HepG2 (cell line): ENCODE data around the gene PCDHGA5. TPM values are rescaled to one million over a fixed set of nuclear protein-coding genes. Genes with fewer than 3 reads are reported as not detected.

ENCODE experiments used
- AGO1 ChIP-seq: fragments of 200-400 bp; formaldehyde crosslinking; IDR thresholded peaks from 2 replicates; pipeline ENCODE4 v1.6.1; 2017; ENCODE audit warnings: mild to moderate bottlenecking, low read depth, low read length, moderate library complexity; ENCODE audit not compliant: poor library complexity, severe bottlenecking
- MYC ChIP-seq: sonication (generic); formaldehyde crosslinking; IDR thresholded peaks from 2 replicates; pipeline ENCODE4 v1.9.0; 2021; ENCODE audit warnings: missing genetic modification reagents, borderline replicate concordance
- U2AF2 ChIP-seq: fragments of 200-400 bp; formaldehyde crosslinking; IDR thresholded peaks from 2 replicates; pipeline ENCODE4 v1.6.1; 2017; ENCODE audit warnings: low read depth, mild to moderate bottlenecking, low read length
- ZBTB3 ChIP-seq: sonication (generic); formaldehyde crosslinking; IDR thresholded peaks from 2 replicates; pipeline ENCODE4 v1.4.0; 2020; ENCODE audit warnings: low read depth, mild to moderate bottlenecking, moderate library complexity, missing genetic modification reagents, borderline replicate concordance
- ZBTB42 ChIP-seq: sonication (generic); formaldehyde crosslinking; IDR thresholded peaks from 2 replicates; pipeline ENCODE4 v1.5.0; 2020; ENCODE audit warnings: mild to moderate bottlenecking, missing genetic modification reagents
- ZNF468 ChIP-seq: sonication (generic); formaldehyde crosslinking; IDR thresholded peaks from 2 replicates; pipeline ENCODE4 v1.8.0; 2022; ENCODE audit warnings: mild to moderate bottlenecking, moderate library complexity, missing genetic modification reagents
- ZNF543 ChIP-seq: sonication (generic); formaldehyde crosslinking; IDR thresholded peaks from 2 replicates; pipeline ENCODE4 v1.4.0; 2020; ENCODE audit warnings: mild to moderate bottlenecking, missing genetic modification reagents
- ZNF782 ChIP-seq: sonication (generic); formaldehyde crosslinking; IDR thresholded peaks from 2 replicates; pipeline ENCODE4 v1.4.0; 2020; ENCODE audit warnings: missing genetic modification reagents, mild to moderate bottlenecking, borderline replicate concordance
- ZNF816 ChIP-seq: sonication (generic); formaldehyde crosslinking; IDR thresholded peaks from 2 replicates; pipeline ENCODE4 v1.8.0; 2022; ENCODE audit warnings: missing genetic modification reagents, mild to moderate bottlenecking, borderline replicate concordance
- polyA plus RNA-seq, 8 experiments: library from polyadenylated mRNA; depleted of rRNA in 3 of 8; stranded (reverse) in 7 of 8; unstranded in 1 of 8; fragments of >200 nt; fragmentation: Illumina TruSeq in 4 of 8; extraction: Trizol in 4 of 8; gene quantifications; 2 replicates each; pipeline versions ENCODE4 v1.2.1 to v1.2.3, GENCODE V29; 2011 to 2016; ENCODE audit warnings: low read depth in 4 of 8, missing spikeins in 1 of 8, mixed read lengths in 1 of 8; ENCODE audit not compliant: insufficient read depth in 1 of 8
- total RNA-seq, 5 experiments: library from RNA; depleted of rRNA; stranded (reverse); fragments of >200 nt; fragmentation: Illumina TruSeq; extraction: Trizol; gene quantifications; 2 replicates each; pipeline ENCODE4 v1.2.3, GENCODE V29; 2016; ENCODE audit warnings: low read depth in 1 of 5
- TF ChIP-seq, protein P1 (sequence below): sonication (generic); formaldehyde crosslinking; IDR thresholded peaks from 2 replicates; pipeline ENCODE4 v1.4.0; 2020; ENCODE audit warnings: missing genetic modification reagents
- TF ChIP-seq, protein P2 (sequence below): IDR thresholded peaks from 2 replicates; pipeline ENCODE4 v1.6.1; 2016; ENCODE audit warnings: control low read depth
- TF ChIP-seq, protein P3 (sequence below): sonication (generic); formaldehyde crosslinking; IDR thresholded peaks from 2 replicates; pipeline ENCODE4 v1.4.0; 2020; ENCODE audit warnings: missing genetic modification reagents
- TF ChIP-seq, protein P4 (sequence below): sonication (generic); formaldehyde crosslinking; IDR thresholded peaks from 2 replicates; pipeline ENCODE4 v1.4.0; 2020; ENCODE audit warnings: mild to moderate bottlenecking, low read depth, missing genetic modification reagents
- TF ChIP-seq, protein P5 (sequence below): sonication (generic); formaldehyde crosslinking; IDR thresholded peaks from 2 replicates; pipeline ENCODE4 v1.4.0; 2020; ENCODE audit warnings: missing genetic modification reagents

PCDHGA5 gene
- total and polyA plus RNA-seq, 2 of the 13 experiments (the other 11 are each of a cell fraction or from before 2014, with no cell fraction given), result 0.27 to 0.32 TPM

DNA sequence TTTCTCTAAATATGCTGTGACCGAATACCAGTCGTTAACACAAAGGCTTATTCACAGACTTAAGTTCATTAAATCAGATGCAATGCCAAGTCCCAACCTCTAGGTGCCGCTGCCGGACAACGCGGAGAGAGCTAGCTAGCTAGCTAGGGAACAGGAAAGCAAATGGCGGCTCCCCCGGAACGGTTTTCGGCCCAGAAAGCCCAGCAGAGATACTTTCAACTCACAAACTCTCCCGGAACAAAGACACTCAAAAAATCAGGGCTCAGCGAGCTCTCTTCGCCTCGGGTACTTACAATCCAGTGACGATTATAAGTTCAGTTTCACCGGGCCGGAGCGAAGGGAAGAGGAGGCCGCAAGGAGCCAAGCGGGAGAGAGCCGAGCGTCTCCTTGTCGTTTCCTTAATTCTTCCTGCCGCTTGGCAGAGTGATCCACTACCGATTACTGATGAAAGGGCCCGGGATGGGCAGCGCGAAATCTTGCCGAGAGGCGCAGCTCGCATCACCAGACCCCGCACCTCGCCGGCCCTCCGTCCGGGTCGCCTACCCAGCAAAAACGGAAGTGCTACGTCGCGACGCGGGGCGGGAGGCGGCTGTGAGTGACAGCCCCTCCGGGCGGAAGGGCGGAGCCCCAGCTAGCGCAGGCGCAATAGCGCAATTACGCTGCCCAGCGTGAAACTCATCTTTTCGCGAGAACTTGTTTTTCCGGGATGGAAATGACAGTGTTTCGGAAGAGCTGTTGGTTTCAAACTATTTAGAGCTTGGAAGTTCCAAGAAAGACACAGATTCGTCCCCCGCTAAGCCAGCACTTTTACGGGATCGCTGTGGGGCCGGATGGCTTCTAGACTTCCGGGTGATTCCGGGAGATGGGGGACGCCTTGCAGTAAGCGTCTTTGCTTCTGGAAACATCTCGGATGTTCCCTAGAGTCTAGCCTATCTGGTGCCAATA is 43.5 kb upstream of the PCDHGA5 start, which contains the start of gene TAF7 (continued):
- TF ChIP-seq, protein P1, sequence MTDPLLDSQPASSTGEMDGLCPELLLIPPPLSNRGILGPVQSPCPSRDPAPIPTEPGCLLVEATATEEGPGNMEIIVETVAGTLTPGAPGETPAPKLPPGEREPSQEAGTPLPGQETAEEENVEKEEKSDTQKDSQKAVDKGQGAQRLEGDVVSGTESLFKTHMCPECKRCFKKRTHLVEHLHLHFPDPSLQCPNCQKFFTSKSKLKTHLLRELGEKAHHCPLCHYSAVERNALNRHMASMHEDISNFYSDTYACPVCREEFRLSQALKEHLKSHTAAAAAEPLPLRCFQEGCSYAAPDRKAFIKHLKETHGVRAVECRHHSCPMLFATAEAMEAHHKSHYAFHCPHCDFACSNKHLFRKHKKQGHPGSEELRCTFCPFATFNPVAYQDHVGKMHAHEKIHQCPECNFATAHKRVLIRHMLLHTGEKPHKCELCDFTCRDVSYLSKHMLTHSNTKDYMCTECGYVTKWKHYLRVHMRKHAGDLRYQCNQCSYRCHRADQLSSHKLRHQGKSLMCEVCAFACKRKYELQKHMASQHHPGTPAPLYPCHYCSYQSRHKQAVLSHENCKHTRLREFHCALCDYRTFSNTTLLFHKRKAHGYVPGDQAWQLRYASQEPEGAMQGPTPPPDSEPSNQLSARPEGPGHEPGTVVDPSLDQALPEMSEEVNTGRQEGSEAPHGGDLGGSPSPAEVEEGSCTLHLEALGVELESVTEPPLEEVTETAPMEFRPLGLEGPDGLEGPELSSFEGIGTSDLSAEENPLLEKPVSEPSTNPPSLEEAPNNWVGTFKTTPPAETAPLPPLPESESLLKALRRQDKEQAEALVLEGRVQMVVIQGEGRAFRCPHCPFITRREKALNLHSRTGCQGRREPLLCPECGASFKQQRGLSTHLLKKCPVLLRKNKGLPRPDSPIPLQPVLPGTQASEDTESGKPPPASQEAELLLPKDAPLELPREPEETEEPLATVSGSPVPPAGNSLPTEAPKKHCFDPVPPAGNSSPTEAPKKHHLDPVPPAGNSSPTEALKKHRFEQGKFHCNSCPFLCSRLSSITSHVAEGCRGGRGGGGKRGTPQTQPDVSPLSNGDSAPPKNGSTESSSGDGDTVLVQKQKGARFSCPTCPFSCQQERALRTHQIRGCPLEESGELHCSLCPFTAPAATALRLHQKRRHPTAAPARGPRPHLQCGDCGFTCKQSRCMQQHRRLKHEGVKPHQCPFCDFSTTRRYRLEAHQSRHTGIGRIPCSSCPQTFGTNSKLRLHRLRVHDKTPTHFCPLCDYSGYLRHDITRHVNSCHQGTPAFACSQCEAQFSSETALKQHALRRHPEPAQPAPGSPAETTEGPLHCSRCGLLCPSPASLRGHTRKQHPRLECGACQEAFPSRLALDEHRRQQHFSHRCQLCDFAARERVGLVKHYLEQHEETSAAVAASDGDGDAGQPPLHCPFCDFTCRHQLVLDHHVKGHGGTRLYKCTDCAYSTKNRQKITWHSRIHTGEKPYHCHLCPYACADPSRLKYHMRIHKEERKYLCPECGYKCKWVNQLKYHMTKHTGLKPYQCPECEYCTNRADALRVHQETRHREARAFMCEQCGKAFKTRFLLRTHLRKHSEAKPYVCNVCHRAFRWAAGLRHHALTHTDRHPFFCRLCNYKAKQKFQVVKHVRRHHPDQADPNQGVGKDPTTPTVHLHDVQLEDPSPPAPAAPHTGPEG (CRISPR knock-in tag), result no peak; the same call in 1 of the 2 replicates
- TF ChIP-seq ZNF468 (CRISPR knock-in tag) (no peak), MYC (CRISPR knock-in tag) (peak; percentile 52; the same call in 1 of the 2 replicates), U2AF2 (0 out of 2 replicates have a peak, but pooled peaks have one; percentile 30), ZNF543 (CRISPR knock-in tag) (peak; percentile 80), AGO1 (peak; percentile 65), ZBTB3 (peak; percentile 58; the same call in 1 of the 2 replicates), ZBTB42 (CRISPR knock-in tag) (0 out of 2 replicates have a peak, but pooled peaks have one; percentile 33), ZNF782 (peak; percentile 70; the same call in 1 of the 2 replicates), ZNF816 (peak; percentile 72)
- TF ChIP-seq, protein P2, sequence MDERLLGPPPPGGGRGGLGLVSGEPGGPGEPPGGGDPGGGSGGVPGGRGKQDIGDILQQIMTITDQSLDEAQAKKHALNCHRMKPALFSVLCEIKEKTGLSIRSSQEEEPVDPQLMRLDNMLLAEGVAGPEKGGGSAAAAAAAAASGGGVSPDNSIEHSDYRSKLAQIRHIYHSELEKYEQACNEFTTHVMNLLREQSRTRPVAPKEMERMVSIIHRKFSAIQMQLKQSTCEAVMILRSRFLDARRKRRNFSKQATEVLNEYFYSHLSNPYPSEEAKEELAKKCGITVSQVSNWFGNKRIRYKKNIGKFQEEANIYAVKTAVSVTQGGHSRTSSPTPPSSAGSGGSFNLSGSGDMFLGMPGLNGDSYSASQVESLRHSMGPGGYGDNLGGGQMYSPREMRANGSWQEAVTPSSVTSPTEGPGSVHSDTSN (CRISPR knock-in tag), result peak; percentile 97
- TF ChIP-seq, protein P3, sequence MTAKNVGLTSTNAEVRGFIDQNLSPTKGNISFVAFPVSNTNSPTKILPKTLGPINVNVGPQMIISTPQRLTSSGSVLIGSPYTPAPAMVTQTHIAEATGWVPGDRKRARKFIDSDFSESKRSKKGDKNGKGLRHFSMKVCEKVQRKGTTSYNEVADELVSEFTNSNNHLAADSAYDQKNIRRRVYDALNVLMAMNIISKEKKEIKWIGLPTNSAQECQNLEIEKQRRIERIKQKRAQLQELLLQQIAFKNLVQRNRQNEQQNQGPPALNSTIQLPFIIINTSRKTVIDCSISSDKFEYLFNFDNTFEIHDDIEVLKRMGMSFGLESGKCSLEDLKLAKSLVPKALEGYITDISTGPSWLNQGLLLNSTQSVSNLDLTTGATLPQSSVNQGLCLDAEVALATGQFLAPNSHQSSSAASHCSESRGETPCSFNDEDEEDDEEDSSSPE (CRISPR knock-in tag), result peak; percentile 71
- TF ChIP-seq, protein P4, sequence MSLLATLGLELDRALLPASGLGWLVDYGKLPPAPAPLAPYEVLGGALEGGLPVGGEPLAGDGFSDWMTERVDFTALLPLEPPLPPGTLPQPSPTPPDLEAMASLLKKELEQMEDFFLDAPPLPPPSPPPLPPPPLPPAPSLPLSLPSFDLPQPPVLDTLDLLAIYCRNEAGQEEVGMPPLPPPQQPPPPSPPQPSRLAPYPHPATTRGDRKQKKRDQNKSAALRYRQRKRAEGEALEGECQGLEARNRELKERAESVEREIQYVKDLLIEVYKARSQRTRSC (CRISPR knock-in tag), result 0 out of 2 replicates have a peak, but pooled peaks have one; percentile 61
- TF ChIP-seq, protein P5, sequence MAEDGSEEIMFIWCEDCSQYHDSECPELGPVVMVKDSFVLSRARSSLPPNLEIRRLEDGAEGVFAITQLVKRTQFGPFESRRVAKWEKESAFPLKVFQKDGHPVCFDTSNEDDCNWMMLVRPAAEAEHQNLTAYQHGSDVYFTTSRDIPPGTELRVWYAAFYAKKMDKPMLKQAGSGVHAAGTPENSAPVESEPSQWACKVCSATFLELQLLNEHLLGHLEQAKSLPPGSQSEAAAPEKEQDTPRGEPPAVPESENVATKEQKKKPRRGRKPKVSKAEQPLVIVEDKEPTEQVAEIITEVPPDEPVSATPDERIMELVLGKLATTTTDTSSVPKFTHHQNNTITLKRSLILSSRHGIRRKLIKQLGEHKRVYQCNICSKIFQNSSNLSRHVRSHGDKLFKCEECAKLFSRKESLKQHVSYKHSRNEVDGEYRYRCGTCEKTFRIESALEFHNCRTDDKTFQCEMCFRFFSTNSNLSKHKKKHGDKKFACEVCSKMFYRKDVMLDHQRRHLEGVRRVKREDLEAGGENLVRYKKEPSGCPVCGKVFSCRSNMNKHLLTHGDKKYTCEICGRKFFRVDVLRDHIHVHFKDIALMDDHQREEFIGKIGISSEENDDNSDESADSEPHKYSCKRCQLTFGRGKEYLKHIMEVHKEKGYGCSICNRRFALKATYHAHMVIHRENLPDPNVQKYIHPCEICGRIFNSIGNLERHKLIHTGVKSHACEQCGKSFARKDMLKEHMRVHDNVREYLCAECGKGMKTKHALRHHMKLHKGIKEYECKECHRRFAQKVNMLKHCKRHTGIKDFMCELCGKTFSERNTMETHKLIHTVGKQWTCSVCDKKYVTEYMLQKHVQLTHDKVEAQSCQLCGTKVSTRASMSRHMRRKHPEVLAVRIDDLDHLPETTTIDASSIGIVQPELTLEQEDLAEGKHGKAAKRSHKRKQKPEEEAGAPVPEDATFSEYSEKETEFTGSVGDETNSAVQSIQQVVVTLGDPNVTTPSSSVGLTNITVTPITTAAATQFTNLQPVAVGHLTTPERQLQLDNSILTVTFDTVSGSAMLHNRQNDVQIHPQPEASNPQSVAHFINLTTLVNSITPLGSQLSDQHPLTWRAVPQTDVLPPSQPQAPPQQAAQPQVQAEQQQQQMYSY, result no peak
